HUES64 (cell line): ENCODE data around the gene TWIST2.

ENCODE experiments used
- H3K27ac ChIP-seq: 2 replicates; pipeline ENCODE4 v1.7.0; 2013; ENCODE audit warnings: low read depth, low read length, inconsistent platforms
- H3K27me3 ChIP-seq: 2 replicates; pipeline ENCODE4 v1.6.1; 2013; ENCODE audit warnings: mild to moderate bottlenecking, low read length; ENCODE audit not compliant: insufficient read depth
- H3K36me3 ChIP-seq: 2 replicates; pipeline ENCODE4 v1.6.1; 2013; ENCODE audit warnings: mild to moderate bottlenecking, low read length; ENCODE audit not compliant: insufficient read depth
- H3K4me1 ChIP-seq: 2 replicates; pipeline ENCODE4 v1.6.1; 2013; ENCODE audit warnings: mild to moderate bottlenecking, low read length, moderate library complexity; ENCODE audit not compliant: insufficient read depth
- H3K4me3 ChIP-seq: 2 replicates; pipeline ENCODE4 v1.5.1; 2013; ENCODE audit warnings: mild to moderate bottlenecking, low read length, moderate library complexity
- H3K9ac ChIP-seq: 2 replicates; pipeline ENCODE4 v1.6.1; 2013; ENCODE audit warnings: mild to moderate bottlenecking, low read depth, low read length
- H3K9me3 ChIP-seq: 2 replicates; pipeline ENCODE4 v1.6.1; 2013; ENCODE audit warnings: low read depth, low read length; ENCODE audit not compliant: insufficient read depth
- whole genome bisulfite sequencing: fragments of 150-250, 120-280 bp; methylation state at CpG from one replicate; pipeline ENCODE4 v1.1.7; 2013; ENCODE audit warnings: missing lambda C conversion rate; 5-methylcytosine and 5-hydroxymethylcytosine counted together

The TWIST2 gene

GRCh38 chr2:238946318-238947242, 98.7 kb downstream of the TWIST2 start:
- Histone ChIP-seq H3K9ac (no peak overlapping the region), H3K9me3 (no peaks in the 10 kb centered on the region), H3K36me3 (no peaks in the 10 kb centered on the region), H3K27me3 (no peaks in the 10 kb centered on the region), H3K4me1 (no peaks in the 10 kb centered on the region), H3K27ac (no peak overlapping the region), H3K4me3 (no peak overlapping the region)
- WGBS = 89% methylated on average over 6 of the region's 6 CpGs

GRCh38 chr2:238947243-238947760, 99.4 kb downstream of the TWIST2 start:
- Histone ChIP-seq H3K9ac (no peak overlapping the region), H3K27ac (no peak overlapping the region)

GRCh38 chr2:238947920-238948710, 100.2 kb downstream of the TWIST2 start:
- no peaks in the 10 kb centered on the region for H3K9me3 ChIP-seq
- no peaks in the 10 kb centered on the region for H3K4me1 ChIP-seq
- H3K9ac ChIP-seq = no peak overlapping the region
- no peaks in the 10 kb centered on the region for H3K36me3 ChIP-seq
- H3K27ac ChIP-seq = no peak overlapping the region
- WGBS = 85% methylated on average over 10 of the region's 10 CpGs
- H3K27me3 ChIP-seq = no peaks in the 10 kb centered on the region
- no peak overlapping the region for H3K4me3 ChIP-seq

More at GRCh38 chr2:238947243-238947760, 99.4 kb downstream of the TWIST2 start:
- Histone ChIP-seq H3K27me3 (no peaks in the 10 kb centered on the region), H3K36me3 (no peaks in the 10 kb centered on the region), H3K9me3 (no peaks in the 10 kb centered on the region), H3K4me1 (no peaks in the 10 kb centered on the region), H3K4me3 (no peak overlapping the region)
- 91% methylated on average over 9 of the region's 9 CpGs for WGBS

- no peak overlapping the region for H3K9ac ChIP-seq
- no peaks in the 10 kb centered on the region for H3K4me1 ChIP-seq
- H3K4me3 ChIP-seq = no peak overlapping the region
- 87% methylated on average over 7 of the region's 7 CpGs for WGBS
- no peaks in the 10 kb centered on the region for H3K36me3 ChIP-seq
- H3K27me3 ChIP-seq = no peaks in the 10 kb centered on the region
- no peak overlapping the region for H3K27ac ChIP-seq
- no peaks in the 10 kb centered on the region for H3K9me3 ChIP-seq
Observed at GRCh38 chr2:238948765-238949641, 101.1 kb downstream of the TWIST2 start.

- Histone ChIP-seq H3K27ac (no peak overlapping the region), H3K27me3 (no peaks in the 10 kb centered on the region), H3K9ac (no peak overlapping the region), H3K9me3 (no peaks in the 10 kb centered on the region), H3K4me3 (no peak overlapping the region), H3K36me3 (no peaks in the 10 kb centered on the region), H3K4me1 (no peaks in the 10 kb centered on the region)
- 94% methylated on average over 10 of the region's 10 CpGs for WGBS
Observed at GRCh38 chr2:238949710-238950345, 101.9 kb downstream of the TWIST2 start.

- 92% methylated on average over 13 of the region's 13 CpGs for WGBS
- Histone ChIP-seq H3K9me3 (no peaks in the 10 kb centered on the region), H3K36me3 (no peaks in the 10 kb centered on the region), H3K9ac (no peak overlapping the region), H3K27ac (no peak overlapping the region), H3K27me3 (no peaks in the 10 kb centered on the region), H3K4me1 (no peaks in the 10 kb centered on the region), H3K4me3 (no peak overlapping the region)
Observed at GRCh38 chr2:238950551-238950950, 102.7 kb downstream of the TWIST2 start.

- Histone ChIP-seq H3K9me3 (no peaks in the 10 kb centered on the region), H3K27me3 (no peaks in the 10 kb centered on the region), H3K9ac (no peak overlapping the region), H3K36me3 (no peaks in the 10 kb centered on the region), H3K4me3 (no peak overlapping the region), H3K4me1 (no peaks in the 10 kb centered on the region), H3K27ac (no peak overlapping the region)
- WGBS = 88% methylated on average over 5 of the region's 5 CpGs
Observed at GRCh38 chr2:238952261-238952919, 104.5 kb downstream of the TWIST2 start.

GRCh38 chr2:238954841-238955591, 107.1 kb downstream of the TWIST2 start:
- Histone ChIP-seq H3K4me3 (no peak overlapping the region), H3K4me1 (no peaks in the 10 kb centered on the region), H3K9me3 (no peaks in the 10 kb centered on the region), H3K36me3 (no peaks in the 10 kb centered on the region), H3K9ac (no peak overlapping the region), H3K27ac (no peak overlapping the region), H3K27me3 (no peaks in the 10 kb centered on the region)
- 86% methylated on average over 9 of the region's 12 CpGs for WGBS

GRCh38 chr2:238955648-238956531, 108.0 kb downstream of the TWIST2 start:
- Histone ChIP-seq H3K9ac (no peak overlapping the region), H3K27ac (no peak overlapping the region)
- 80% methylated on average over 8 of the region's 10 CpGs for WGBS

More at GRCh38 chr2:238955648-238956531, 108.0 kb downstream of the TWIST2 start:
- no peaks in the 10 kb centered on the region for H3K27me3 ChIP-seq
- no peaks in the 10 kb centered on the region for H3K4me1 ChIP-seq
- no peak overlapping the region for H3K4me3 ChIP-seq
- H3K36me3 ChIP-seq = no peaks in the 10 kb centered on the region
- no peaks in the 10 kb centered on the region for H3K9me3 ChIP-seq
